OCI-LY1 (cell line): ENCODE data around the gene PYROXD2.

Experiments
- H2AFZ ChIP-seq: fragments of 200-600 bp; sonication (generic), shearing (Covaris generic); 2 replicates; pipeline ENCODE4 v1.6.0; 2014; ENCODE audit warnings: antibody characterized with exemption, mild to moderate bottlenecking, low read length
- H3F3A ChIP-seq: fragments of 200-600 bp; sonication (generic), shearing (Covaris generic); 2 replicates; pipeline ENCODE4 v1.6.0; 2014; ENCODE audit warnings: mild to moderate bottlenecking, antibody characterized with exemption, low read length, moderate library complexity; ENCODE audit not compliant: insufficient read depth
- H3K27ac ChIP-seq: fragments of 200-600 bp; sonication (generic); 2 replicates; pipeline ENCODE4 v1.5.1; 2014; ENCODE audit warnings: low read length, mixed run types, mild to moderate bottlenecking, low read depth; ENCODE audit not compliant: poor library complexity, severe bottlenecking
- H3K27me3 ChIP-seq: fragments of 200-600 bp; sonication (generic); 2 replicates; pipeline ENCODE4 v1.6.0; 2014; ENCODE audit warnings: antibody characterized with exemption, mild to moderate bottlenecking, low read length, moderate library complexity; ENCODE audit not compliant: insufficient read depth
- H3K36me3 ChIP-seq: fragments of 200-600 bp; sonication (generic); 2 replicates; pipeline ENCODE4 v1.6.1; 2014; ENCODE audit warnings: mild to moderate bottlenecking, antibody characterized with exemption, low read length, moderate library complexity, mixed read lengths; ENCODE audit not compliant: insufficient read depth
- H3K4me1 ChIP-seq: fragments of 200-600 bp; sonication (generic); 2 replicates; pipeline ENCODE4 v1.5.1; 2014; ENCODE audit warnings: mild to moderate bottlenecking, low read length, moderate library complexity; ENCODE audit not compliant: insufficient read depth, severe bottlenecking
- H3K4me2 ChIP-seq: fragments of 200-600 bp; sonication (generic), shearing (Covaris generic); 2 replicates; pipeline ENCODE4 v1.6.1; 2014; ENCODE audit warnings: low read length
- H3K4me3 ChIP-seq: fragments of 200-600 bp; sonication (generic); 2 replicates; pipeline ENCODE4 v1.5.1; 2014; ENCODE audit warnings: low read length, low read depth, mild to moderate bottlenecking, mixed read lengths; ENCODE audit not compliant: poor library complexity, severe bottlenecking
- H3K79me2 ChIP-seq: fragments of 200-600 bp; shearing (Covaris generic); 2 replicates; pipeline ENCODE4 v1.6.1; 2016; ENCODE audit warnings: mixed run types, low read length, mixed read lengths; ENCODE audit not compliant: insufficient read depth
- H3K9ac ChIP-seq: fragments of 200-600 bp; sonication (generic), shearing (Covaris generic); 2 replicates; pipeline ENCODE4 v1.6.1; 2014; ENCODE audit warnings: mild to moderate bottlenecking, low read length, mixed read lengths
- H3K9me2 ChIP-seq: fragments of 200-600 bp; sonication (generic), shearing (Covaris generic); 2 replicates; pipeline ENCODE4 v1.6.1; 2014; ENCODE audit warnings: low read depth, mild to moderate bottlenecking, low read length, mixed read lengths
- H3K9me3 ChIP-seq: fragments of 200-600 bp; shearing (Covaris generic); 2 replicates; pipeline ENCODE4 v1.6.1; 2014; ENCODE audit warnings: low read length, mixed read lengths
- H4K20me1 ChIP-seq: fragments of 200-600 bp; sonication (generic), shearing (Covaris generic); 2 replicates; pipeline ENCODE4 v1.6.0; 2016; ENCODE audit warnings: mild to moderate bottlenecking, low read length; ENCODE audit not compliant: insufficient read depth
- EZH2 ChIP-seq: fragments of 200-600 bp; sonication (generic), shearing (Covaris generic); IDR thresholded peaks from 2 replicates; pipeline ENCODE4 v1.8.0; 2017; ENCODE audit warnings: borderline replicate concordance, mixed run types, mild to moderate bottlenecking, antibody characterized with exemption, low read length, moderate library complexity, mixed read lengths
- TF ChIP-seq, protein P1 (sequence below): fragments of 200-600 bp; sonication (generic), shearing (Covaris generic); IDR thresholded peaks from 2 replicates; pipeline ENCODE4 v1.5.1; 2017; ENCODE audit warnings: mild to moderate bottlenecking, antibody characterized with exemption, low read length, moderate library complexity, mixed read lengths

Gene PYROXD2

DNA sequence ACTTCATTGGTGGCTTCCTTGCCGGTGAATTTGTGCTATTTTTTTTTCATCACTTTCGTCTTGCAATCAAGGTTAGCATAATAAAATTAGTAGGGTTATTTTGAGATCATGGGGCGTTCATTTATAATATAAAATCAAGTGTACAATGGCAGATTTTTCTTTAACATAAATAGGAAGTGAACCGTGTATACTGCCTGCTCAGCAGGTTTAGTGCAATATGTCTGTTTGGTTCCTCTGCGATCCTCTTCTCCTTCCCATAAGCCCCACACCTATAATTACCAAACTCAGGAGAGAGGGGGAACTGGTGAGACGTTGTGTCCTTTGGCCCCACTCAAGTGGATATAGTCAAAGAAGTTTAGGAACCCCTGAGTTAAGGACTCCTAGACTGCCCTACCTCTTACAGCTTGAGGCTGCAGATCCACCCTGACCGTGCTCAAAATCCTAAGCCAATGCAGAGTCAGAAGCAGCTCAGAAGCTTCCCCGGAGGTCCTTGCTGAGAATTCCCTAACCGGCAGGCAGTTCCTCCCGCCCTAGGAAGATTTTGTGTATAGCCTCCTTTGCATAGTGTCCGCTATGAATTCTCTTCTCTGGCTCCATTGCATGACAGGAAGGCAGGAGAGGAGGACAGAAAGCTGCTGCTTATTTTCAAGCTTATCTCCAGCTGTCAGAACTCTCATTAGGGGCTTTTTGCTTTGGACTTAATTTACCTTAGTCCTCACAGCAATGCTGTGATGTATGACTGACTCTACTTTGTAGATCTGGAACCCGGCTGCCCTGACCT, 41.5 kb downstream of the PYROXD2 start:
- H3K9me2 ChIP-seq = no peaks in the 10 kb centered on the region
- no peak overlapping the region for H3K9ac ChIP-seq
- no peak overlapping the region for H3K27ac ChIP-seq
- no peaks in the 10 kb centered on the region for H3F3A ChIP-seq
- no peaks in the 10 kb centered on the region for H4K20me1 ChIP-seq
- H3K4me1 ChIP-seq = no peaks in the 10 kb centered on the region
- no peaks in the 10 kb centered on the region for H3K27me3 ChIP-seq
- H3K9me3 ChIP-seq = no peaks in the 10 kb centered on the region
- no peaks in the 10 kb centered on the region for H3K79me2 ChIP-seq
- H2AFZ ChIP-seq = no peak overlapping the region
- H3K4me2 ChIP-seq = no peak overlapping the region
- TF ChIP-seq, protein P1, sequence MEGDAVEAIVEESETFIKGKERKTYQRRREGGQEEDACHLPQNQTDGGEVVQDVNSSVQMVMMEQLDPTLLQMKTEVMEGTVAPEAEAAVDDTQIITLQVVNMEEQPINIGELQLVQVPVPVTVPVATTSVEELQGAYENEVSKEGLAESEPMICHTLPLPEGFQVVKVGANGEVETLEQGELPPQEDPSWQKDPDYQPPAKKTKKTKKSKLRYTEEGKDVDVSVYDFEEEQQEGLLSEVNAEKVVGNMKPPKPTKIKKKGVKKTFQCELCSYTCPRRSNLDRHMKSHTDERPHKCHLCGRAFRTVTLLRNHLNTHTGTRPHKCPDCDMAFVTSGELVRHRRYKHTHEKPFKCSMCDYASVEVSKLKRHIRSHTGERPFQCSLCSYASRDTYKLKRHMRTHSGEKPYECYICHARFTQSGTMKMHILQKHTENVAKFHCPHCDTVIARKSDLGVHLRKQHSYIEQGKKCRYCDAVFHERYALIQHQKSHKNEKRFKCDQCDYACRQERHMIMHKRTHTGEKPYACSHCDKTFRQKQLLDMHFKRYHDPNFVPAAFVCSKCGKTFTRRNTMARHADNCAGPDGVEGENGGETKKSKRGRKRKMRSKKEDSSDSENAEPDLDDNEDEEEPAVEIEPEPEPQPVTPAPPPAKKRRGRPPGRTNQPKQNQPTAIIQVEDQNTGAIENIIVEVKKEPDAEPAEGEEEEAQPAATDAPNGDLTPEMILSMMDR = no peak
- no peak for TF ChIP-seq EZH2
- H3K4me3 ChIP-seq = no peak overlapping the region
- no peaks in the 10 kb centered on the region for H3K36me3 ChIP-seq

DNA sequence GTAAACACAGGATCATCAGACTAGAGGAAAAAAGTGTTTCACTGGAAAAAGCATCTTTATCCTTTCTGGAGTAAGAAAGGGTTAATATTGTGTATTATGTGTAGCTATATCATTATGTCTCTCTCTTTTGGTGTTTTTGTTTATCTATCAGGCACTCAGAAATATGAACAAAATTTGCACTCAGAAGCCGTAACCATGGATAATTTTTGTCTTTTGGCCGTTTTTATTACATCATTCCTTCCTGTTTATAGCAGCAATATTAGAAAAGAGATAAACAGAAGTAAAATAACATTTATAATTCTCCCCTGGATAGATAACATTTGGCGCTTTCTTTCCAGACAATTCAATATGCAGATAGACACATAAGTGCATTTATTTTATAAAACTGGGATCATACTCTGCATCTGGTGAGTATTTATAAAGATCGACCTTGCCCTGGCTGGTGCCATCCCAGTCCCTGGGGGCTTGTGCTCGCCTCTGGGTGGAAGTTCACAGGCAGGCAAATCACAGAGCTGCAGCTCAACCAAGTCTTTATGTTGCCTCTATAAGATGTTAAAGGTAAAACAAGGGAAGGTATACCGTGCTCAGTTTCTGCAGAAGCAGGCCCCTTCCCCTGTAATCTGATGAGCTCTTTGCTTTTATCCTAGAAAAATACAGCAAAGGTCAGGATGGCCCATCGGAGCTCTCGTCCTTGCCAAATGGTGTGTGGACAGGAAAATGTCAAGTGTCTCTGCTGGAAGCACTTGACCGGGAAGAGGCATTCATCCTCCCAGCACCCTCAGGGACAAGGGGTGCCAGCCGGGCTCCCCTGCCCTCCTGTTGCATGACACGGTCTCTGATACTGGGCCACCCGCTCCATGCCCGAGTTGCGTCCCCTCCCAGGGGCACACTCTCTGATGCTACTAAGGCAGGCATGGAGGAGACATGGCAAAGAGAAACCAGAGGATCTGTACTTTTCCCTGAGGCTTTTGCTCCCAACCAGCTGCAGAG, 43.9 kb downstream of the PYROXD2 start:
- H3K9ac ChIP-seq = no peak overlapping the region

DNA sequence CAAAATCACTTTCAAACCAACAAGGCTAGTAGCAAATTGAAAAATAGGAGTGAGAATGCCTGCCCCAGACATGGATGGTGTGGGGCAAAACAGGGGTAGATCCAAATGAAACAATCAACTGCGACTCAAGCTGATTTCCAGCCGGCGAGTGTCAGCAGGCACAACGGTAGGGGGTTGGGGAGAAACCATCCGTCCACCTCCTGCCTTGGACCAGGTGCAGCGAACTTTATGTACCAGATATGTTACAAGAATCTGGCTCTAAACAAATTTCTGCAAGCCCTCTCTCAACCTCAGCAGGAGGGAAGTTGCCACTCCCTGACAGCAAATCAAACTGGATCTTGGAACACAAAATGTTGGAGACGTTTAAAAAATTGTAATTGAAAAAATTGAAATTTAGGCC, 45.2 kb downstream of the PYROXD2 start:
- Histone ChIP-seq H2AFZ (no peak overlapping the region), H3K4me1 (no peaks in the 10 kb centered on the region), H3K4me2 (no peak overlapping the region), H3K79me2 (no peaks in the 10 kb centered on the region), H3K9me3 (no peaks in the 10 kb centered on the region), H3K9me2 (no peaks in the 10 kb centered on the region), H3F3A (no peaks in the 10 kb centered on the region), H3K9ac (no peak overlapping the region), H3K36me3 (no peaks in the 10 kb centered on the region), H4K20me1 (no peaks in the 10 kb centered on the region), H3K4me3 (no peak overlapping the region), H3K27ac (no peak overlapping the region), H3K27me3 (no peaks in the 10 kb centered on the region)
- TF ChIP-seq EZH2 = no peak
- TF ChIP-seq, protein P1 = no peak

More for the DNA sequence above, 43.9 kb downstream of the PYROXD2 start:
- H3K4me1 ChIP-seq = no peaks in the 10 kb centered on the region
- H2AFZ ChIP-seq = no peak overlapping the region
- TF ChIP-seq EZH2 = no peak
- no peaks in the 10 kb centered on the region for H3K9me2 ChIP-seq
- H3K27me3 ChIP-seq = no peaks in the 10 kb centered on the region
- no peak overlapping the region for H3K4me3 ChIP-seq
- no peaks in the 10 kb centered on the region for H3K9me3 ChIP-seq
- H3K4me2 ChIP-seq = no peak overlapping the region
- no peaks in the 10 kb centered on the region for H3K36me3 ChIP-seq
- H3K79me2 ChIP-seq = no peaks in the 10 kb centered on the region
- no peaks in the 10 kb centered on the region for H3F3A ChIP-seq
- no peaks in the 10 kb centered on the region for H4K20me1 ChIP-seq
- no peak overlapping the region for H3K27ac ChIP-seq
